Measurements from ENCODE around the gene RHBDL3.
"Not testable (repeated sequence)": the region's sequence is repeated elsewhere in the genome, so short reads cannot be mapped to it uniquely, and the experiment has no call there.

Gene RHBDL3

GRCh38 chr17:32297860-32298259 is 32.2 kb downstream of the RHBDL3 start:
- no peak for FAIRE-seq

- no peak for FAIRE-seq
Measured at GRCh38 chr17:32298298-32298697, 32.7 kb downstream of the RHBDL3 start.

GRCh38 chr17:32298721-32299579 is 33.3 kb downstream of the RHBDL3 start:
- no peak for FAIRE-seq

- FAIRE-seq = no peak
Measured at GRCh38 chr17:32299580-32300164, 34.0 kb downstream of the RHBDL3 start.

- no peak for FAIRE-seq
Measured at GRCh38 chr17:32302037-32302436, 36.4 kb downstream of the RHBDL3 start.

GRCh38 chr17:32302860-32303649 is 37.4 kb downstream of the RHBDL3 start:
- no peak for FAIRE-seq

GRCh38 chr17:32303781-32304288 is 38.2 kb downstream of the RHBDL3 start:
- FAIRE-seq = no peak

- no peak for FAIRE-seq
Measured at GRCh38 chr17:32305049-32305448, 39.4 kb downstream of the RHBDL3 start.

GRCh38 chr17:32307658-32308057 is 42.0 kb downstream of the RHBDL3 start:
- FAIRE-seq = no peak

- no peak for FAIRE-seq
Measured at GRCh38 chr17:32311028-32311536, 45.5 kb downstream of the RHBDL3 start.

- no peak for FAIRE-seq
Measured at GRCh38 chr17:32314636-32315035, 49.0 kb downstream of the RHBDL3 start.

- FAIRE-seq = no peak
Measured at GRCh38 chr17:32315171-32315570, 49.5 kb downstream of the RHBDL3 start.

GRCh38 chr17:32316653-32317052 is 51.0 kb downstream of the RHBDL3 start:
- FAIRE-seq = not testable (repeated sequence)

GRCh38 chr17:32317353-32317752 is 51.7 kb downstream of the RHBDL3 start:
- no peak for FAIRE-seq

GRCh38 chr17:32318071-32318470 is 52.4 kb downstream of the RHBDL3 start:
- FAIRE-seq = no peak

GRCh38 chr17:32319548-32319905 is 53.9 kb downstream of the RHBDL3 start:
- no peak for FAIRE-seq

- FAIRE-seq = not testable (repeated sequence)
Measured at GRCh38 chr17:32320080-32320479, 54.4 kb downstream of the RHBDL3 start.

GRCh38 chr17:32320847-32321246 is 55.2 kb downstream of the RHBDL3 start:
- no peak for FAIRE-seq

- no peak for FAIRE-seq
Measured at GRCh38 chr17:32323046-32323445, 57.4 kb downstream of the RHBDL3 start.

GRCh38 chr17:32323811-32324491 is 58.3 kb downstream of the RHBDL3 start:
- no peak for FAIRE-seq

- FAIRE-seq = no peak
Measured at GRCh38 chr17:32327911-32328310, 62.3 kb downstream of the RHBDL3 start.

GRCh38 chr17:32330147-32330546 is 64.5 kb downstream of the RHBDL3 start:
- no peak for FAIRE-seq

Measured in TTC549 (cell line).